RCC 7860 (cell line): ENCODE results near the gene VASH1.
A peak's percentile ranks its signal among the peaks of the same experiment; 100 is the strongest.

ENCODE experiments used
- DNase-seq: peaks from one replicate; pipeline ENCODE4 v3.0.0-alpha.2; 2015; ENCODE audit warnings: low spot score
- FAIRE-seq: peaks from 2 replicates; lab custom pipeline; 2012; peaks lifted over from hg19 to GRCh38; lab: Jason Lieb, UNC

The VASH1 gene

DNA sequence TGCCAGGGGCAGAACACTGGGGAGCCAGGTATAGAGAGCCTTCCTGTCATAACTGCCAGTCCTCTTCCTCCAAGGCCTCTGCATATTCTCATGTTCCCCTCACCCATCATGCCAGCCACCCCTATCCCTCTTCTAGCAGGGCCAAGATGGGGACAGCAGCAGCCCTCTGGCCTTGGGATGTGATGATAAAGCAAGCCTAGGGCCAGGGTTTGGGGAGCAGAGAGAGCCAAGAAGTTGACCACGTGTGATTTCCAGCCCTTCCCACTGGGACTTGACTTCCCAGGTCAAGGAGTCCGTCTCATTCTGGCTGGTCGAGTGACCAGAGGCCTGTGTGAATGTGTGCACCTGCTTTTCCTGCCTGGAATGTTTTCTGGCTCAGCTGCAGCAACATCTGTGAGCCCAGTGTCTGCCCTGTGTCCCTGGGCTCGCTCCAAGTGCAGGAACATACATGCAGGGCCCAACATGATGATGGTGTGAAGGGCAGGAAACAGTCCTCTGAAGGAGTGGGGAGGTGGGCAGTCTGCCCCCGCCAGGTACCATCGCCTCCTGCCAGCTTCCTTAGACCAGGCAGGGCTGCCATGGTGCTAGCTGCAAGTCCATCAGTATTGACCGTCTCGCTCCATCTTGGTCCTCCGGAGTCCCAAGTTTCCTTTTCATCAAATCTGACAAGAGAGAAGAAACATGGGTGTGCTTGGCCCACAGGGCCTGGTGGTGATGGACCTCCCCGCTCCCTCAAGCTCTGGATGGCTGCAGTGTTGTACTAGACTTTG, 21.0 kb downstream of the VASH1 start:
- no peak for DNase-seq
- FAIRE-seq, result no peak

DNA sequence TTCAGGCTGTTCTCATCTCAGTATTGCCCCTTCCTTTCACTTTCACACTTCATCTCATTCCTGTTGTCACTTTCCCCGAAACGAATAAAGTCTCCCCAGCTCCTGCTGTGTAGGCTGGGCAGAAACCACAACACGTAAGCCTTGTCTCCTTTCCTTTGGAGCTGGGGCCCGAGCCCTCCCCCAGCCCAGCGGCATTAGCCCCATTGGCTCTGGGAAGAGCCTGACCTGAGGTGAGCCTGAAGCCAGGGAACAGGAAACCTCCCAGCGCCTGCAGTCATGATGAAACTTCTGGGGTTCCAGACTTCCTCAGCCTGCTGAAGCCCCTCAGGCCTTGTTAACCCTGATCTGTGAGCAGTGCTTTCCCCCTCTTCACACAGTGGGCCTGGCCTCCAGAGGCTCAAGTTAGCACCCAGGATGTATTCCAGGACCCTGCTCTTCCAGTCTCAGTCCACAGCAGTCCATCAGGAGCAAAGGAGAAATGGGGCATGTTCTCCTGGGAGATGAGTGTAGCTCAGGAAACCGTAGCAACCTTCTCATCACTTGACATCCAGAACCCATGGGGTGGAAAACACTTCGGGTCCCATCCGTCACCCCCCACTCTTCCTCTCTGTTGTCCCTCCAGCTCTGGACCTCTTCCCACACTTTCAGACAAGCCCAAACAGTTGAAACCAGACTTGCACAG, 21.8 kb downstream of the VASH1 start:
- FAIRE-seq (no peak), DNase-seq (no peak)

DNA sequence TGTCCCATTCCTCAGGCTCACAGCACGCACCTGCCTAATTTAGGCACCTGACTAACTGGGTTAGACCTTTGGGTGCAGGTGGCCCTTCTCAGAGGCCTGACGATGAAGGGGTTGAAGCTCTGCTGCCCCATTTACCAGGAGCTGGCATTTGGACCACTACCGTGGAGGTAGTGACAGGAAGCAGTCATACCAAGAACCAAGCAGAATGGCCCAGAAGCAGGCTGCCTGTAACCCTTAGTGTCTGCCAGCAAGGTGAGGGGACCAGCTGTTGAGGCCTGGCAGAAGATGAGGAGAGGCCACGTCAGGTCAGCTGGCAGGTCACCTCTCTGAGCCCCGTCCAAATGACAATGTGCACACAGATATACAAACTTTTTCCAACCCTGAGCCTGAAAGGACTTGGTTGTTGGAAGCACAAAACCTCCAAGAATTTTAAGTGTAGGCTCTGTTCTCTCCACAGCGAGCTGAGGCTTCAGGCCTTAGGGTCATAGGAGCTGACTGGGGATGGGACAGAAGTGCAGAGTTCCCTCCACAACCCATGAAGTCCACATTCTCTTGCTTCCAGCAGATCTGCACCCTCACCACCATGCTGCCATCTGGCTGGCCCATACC, 23.1 kb downstream of the VASH1 start:
- DNase-seq (no peak), FAIRE-seq (no peak)

DNA sequence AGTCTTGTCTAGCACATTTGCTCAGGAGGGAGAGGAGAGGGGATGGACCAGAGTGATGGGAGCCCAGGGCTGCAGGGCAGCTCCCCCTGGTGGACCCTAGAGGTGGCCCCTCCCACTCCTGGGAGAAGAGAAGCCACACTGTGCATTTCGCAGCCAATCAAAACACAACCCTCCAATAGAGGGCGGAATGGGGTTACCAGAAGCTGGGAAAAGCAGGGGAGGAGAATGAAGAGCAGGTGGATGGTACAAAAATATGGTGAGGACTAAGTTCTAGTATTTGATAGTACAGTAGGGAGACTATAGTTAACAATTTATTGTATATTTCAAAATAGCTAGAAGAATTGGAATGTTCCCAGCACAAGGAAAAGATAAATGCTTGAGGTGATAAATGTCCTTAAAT, 23.6 kb downstream of the VASH1 start:
- DNase-seq, result peak; percentile 9
- FAIRE-seq, result no peak

DNA sequence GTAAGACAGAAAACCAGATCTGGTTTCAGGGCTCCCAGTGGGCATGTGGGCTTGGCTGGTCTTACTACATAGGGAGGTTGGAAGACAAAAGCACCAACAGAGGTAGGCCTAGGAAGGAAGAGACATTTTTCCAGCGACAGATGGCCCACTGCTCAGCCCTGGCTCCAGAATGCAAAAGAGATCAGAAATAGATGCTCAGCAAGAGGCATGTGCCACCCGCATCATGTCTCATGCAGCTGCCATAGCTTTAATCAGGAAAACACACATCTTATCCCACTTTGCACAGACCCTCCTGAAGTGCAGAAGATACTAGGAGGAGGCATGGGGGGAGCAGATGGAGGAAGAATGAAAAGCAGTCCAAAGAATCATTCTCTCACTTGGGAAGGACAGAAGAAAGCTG, 25.3 kb downstream of the VASH1 start:
- no peak for DNase-seq
- FAIRE-seq, result no peak

DNA sequence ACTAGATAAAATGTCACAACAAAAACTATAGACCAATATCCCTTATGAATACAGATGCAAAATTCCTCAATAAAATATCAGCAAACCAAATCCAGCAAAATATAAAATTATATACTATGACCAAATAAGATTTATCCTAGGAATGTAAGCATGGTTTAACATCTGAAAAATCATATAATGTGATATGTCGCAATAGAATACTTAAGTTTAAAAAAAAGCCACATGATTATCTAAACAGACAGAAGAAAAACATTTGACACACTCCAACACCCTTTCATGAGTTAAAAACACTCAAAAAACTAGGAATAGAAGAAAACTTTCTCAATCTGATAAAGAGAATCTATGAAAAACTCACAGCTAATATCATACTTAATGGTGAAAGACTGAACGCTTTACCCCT, 31.2 kb downstream of the VASH1 start:
- FAIRE-seq, result no peak
- DNase-seq, result no peak

DNA sequence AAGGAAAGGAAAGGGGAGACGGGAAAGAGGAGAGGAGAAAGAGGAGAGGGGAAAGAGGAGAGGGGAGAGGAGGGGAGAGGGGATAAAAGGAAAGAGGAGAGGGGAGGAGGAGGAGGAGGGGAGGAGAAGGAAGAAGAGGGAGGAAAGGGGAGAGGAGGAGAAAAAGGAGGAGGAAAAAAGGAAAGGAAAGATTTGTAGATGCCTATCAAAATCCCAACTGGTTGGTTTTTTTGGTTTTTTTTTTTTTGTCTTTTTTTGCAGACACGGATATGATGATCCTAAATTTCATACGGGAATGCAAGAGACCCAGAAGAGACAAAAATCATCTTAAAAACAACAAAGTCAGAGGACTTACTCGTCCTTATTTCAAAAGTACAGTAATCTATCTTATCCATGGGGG, 32.1 kb downstream of the VASH1 start:
- FAIRE-seq, result no peak
- DNase-seq, result no peak

DNA sequence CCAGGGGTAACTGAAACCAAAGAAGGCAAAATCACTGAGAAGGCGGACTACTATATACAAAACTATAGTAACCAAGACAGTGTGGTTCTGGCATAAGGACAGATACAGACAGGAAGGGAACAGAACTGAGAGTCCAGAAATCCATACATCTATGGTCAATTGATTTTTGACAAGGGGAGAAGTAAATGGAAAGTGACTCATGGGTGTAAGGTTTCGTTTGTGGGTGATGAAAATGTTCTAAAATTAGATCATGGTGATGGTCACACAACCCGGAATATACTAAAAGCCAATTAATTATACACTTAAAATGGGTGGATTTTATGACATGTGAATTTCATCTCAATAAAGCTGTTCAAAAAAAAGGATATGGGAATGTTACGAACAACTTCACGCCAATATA, 32.7 kb downstream of the VASH1 start:
- DNase-seq (no peak), FAIRE-seq (no peak)

DNA sequence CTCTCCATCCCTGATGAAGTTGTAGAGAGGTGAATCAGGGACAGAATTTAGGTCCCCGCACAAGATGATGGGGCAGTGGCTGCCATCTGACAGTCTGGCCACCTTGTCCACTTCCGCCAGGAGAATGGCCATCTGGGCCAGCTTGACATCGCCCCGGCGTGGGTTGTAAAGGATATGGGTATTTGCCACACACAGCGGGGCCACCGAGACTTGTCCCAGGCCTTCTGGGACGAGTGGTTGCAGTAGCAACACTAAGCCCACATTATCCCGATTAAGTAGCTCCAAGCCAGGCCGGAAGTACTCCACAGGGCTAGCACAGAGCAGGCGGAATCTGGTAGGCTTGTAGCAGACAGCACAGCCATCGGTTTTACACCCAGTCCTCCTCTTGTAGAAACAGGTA, 45.2 kb downstream of the VASH1 start:
- DNase-seq, result no peak
- no peak for FAIRE-seq

DNA sequence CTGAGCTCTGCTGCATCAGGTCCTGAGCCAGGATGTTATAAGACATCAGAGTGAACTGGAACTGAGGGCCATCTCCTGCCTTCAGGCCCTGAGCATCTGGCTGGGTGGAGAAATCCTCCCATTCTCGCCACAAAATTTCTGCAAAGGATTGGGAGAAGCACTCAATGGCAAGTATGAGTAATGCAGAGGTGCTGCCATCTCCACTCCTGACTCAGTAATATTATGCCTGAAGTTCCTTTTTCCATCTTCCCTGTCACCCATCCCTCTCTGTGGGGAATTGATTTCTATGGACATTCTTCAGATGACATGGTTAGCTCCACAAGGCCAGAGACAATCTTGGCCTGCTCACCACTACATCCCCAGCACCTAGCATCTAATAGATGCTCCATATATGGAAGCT, 46.7 kb downstream of the VASH1 start:
- DNase-seq, result no peak
- FAIRE-seq, result no peak

DNA sequence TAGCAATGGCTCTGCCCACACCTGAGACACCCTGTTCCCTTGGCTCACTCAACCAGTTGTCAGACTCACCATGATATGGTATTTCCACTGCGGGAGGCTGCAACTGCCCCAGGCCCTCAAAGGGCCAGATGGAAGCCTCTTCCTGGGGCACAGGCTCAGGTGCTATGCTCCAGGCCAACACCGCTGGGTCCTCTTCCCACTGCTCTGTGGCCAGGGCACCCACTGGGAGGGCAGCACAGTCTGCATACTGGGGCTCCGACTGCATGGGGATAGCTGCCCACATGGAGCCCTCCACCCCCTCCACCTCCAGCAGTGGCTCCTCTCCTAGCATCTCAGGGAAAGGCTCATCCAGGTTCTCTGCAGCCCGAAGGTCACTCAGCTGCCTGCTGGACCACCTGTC, 47.7 kb downstream of the VASH1 start:
- FAIRE-seq (no peak), DNase-seq (no peak)

DNA sequence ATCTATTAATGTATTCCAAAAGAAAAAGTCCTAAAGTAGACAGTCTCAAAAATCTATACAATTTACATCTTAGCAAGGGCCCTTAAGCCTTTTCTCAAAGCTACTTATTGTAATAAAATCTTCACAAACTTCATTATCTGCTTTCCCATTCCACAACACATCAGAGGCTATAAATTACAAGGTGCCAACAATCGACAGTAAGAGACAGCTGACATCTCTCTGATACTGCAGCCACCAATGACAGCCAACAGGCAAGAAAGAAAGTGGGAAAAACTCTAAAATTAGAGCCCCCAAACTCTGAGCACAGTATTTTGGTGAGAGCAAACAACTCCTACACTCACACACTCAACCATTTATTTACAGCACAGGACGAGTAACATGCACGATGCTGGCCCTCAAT, 49.3 kb downstream of the VASH1 start:
- DNase-seq, result no peak
- FAIRE-seq, result no peak

DNA sequence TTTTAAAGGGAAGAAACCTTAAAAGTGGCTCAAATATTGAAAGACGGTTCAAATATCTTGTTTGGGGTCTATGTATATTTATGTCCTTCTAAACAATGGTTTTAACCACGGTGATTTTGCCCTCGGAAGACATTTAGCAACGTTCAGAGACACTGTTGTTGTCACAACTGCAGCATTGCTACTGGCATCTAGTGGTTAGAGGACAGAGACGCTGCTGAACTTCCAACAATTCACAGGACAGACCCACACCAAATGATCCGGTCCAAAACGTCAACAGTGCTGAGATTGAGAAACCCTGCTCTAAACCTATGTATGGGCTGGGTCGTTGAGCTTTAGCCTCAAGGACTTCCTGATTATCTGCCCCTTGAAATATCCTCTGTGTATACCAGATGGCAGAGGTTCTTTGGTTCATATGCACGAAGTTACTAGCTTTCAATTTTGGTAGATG, 49.7 kb downstream of the VASH1 start:
- FAIRE-seq (no peak), DNase-seq (no peak)

DNA sequence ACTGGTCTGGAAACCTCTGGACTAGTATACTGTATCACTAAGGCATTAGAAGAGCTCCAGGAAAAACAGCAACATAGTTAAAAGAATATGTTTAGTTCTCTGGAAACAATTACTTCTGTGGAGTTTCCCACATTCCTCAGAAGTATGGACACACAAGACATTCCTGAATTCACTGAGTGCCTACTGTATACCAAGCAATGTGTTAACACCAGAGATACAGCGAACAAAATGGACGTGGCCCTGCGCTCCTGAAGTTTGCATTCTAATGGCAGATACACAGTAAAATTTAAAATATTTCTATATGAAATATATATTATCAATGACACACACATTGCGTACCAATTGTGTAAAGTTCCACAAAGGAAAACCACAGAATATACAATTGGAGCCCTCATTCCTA, 50.3 kb downstream of the VASH1 start:
- no peak for FAIRE-seq
- DNase-seq, result no peak

DNA sequence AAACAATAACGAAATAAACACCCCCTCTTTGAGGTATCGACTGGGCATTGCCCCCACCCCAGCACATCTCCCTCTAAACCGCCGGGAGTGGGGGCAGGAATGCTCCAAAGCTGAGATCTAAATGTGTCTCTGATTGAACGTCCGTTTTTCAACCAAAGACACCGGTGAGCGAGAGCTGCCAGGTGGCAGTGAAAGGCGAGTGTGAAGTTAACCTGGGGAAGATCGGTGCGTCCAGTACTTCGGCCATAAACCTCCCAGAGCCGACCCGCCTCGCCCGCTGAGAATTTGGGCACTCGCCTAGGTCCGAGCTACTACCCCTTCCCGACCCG, 50.8 kb downstream of the VASH1 start:
- FAIRE-seq, result no peak
- DNase-seq, result no peak

DNA sequence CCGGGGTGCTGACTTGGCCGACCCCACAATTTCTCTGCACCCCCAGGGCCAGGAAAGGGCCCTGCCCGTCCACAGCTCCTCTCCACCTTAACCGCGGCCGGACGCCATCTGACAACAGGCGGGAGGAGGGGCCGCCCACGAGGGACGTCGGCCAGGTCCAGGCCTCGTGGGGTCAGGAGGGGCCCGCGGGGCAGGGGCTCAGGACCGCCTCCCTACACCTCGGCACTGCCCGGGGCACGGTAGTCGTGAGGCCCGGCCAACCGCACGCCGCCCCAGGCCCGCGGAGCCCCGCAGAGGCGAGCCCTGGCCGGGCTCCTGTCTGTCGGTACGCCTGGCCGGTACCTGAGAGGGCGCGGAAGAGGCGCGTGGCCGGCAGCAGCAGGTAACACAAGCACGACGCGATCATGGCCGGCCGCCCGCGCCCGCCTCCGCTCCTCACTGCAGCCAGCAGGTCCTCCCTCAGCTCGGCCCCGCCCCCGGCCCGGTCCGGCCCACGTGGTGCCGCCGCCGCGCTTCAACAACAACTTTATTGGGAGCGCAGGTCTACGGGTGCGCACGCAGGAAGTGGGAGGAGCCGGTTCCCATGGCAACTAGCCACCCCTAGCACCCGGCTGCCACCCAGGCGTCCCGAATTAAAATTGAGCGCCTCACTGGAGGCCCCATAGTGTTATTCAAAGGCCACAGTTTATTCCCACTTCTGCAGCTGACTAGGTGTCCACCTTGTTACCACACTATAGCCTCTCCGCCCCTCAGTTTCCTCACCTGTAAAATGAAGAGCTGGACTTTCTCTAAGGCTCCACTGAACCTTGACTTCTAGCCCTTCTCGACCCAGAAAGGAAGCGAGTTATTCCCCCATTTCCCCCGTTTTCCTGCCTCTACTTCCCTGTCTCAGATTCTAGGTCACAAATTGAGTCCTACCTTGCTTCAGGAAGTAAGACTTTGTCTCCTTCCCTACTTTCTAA, 51.4 kb downstream of the VASH1 start, which contains the start of gene ANGEL1:
ANGEL1 (minus strand) TSS at position 461 of the 962 bp plus-strand sequence; CDS start at position 406, 55 bp downstream.
- DNase-seq (peak; percentile 64), FAIRE-seq (no peak)

DNA sequence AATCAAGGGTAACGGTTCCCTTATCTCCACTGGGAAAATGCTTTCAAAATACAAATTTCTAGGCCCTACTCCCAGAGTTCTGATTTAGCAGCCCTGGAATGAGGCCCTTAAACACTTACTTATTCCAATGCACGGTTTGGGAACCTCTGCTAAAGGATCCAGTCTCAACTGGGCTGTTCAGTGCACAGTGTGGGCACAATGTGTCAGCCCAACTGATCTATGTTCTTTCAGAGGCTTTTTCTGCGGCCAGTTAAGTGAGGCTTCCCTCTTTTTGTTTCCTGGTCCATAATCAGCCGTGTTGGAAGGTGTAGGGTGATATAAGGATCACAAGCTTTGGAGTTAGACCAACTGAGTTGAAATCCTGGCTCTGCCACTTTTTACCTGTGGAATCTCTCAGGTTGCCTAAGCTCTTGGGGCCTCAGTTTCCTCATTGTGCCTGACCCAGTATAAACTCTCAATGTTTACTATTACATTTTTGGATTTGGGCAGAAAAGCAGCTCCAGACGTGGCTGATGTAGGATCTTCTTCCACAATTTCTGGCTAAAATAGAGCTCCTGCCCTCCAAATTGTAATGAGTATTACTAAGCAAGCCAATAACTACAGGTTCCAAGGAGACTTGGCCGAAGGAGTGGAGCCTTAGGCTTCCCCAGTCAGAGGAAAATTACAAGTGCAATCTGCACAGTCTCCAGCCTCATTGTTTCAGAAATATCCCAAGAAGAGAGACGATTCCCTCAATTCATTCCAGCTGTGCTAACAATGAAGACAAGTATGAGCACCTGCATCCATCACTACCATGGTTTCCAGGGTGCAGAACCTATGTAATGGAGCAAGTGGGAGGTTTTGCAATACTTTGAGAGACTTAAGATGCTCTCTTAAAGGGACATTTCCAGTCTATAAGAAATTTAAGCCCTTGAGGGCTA, 53.7 kb downstream of the VASH1 start:
- DNase-seq (no peak), FAIRE-seq (no peak)

DNA sequence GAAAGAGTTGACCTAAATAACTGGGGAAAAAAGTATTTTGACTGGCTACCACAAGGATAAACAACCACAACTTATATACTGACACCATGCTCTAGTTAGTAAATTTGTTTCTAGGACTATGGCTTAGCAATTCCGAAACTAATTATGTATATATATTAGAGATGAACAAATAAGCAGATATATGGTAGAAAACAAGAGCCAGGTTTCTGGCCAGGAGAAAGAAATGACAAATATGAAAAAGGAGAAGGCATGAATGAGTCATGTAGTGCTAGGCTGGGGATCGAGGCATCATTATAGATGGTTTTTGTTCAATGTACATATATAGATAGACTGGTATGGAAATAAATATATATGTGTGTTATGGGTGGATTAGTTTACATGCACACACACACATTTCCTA, 59.4 kb downstream of the VASH1 start:
- FAIRE-seq (no peak), DNase-seq (no peak)

DNA sequence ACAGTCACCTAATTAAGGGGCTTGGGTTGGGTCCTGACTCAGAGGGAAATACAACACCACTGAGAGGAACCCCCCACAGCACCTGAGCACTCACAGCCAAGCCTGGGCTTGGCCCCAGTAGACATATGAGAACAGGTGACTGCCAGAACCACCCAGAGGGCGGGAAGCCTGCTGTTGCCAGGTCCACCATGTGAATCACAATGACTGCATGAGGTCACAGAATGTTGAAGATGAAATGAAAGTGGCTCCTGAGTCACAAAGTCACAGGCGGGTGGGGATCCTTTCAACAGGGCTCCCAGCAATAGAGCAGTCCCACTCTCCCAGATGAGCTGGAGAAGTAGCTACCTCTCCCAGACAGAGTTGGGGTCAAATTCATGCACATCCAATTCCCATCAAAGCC, 64.9 kb downstream of the VASH1 start, which contains the start of gene LRRC74A:
LRRC74A (plus strand) TSS at position 287 of the 400 bp plus-strand sequence. CDS start 290 bp downstream, outside the sequence.
- FAIRE-seq (no peak), DNase-seq (no peak)
